Globus pallidus (tissue), 1 donor: ENCODE results near the gene CXCR3.
"Not testable (repeated sequence)": the region's sequence is repeated elsewhere in the genome, so short reads cannot be mapped to it uniquely, and the experiment has no call there.

Experiments used
- DNase-seq: peaks from one replicate; pipeline ENCODE4 v3.0.0-alpha.2; 2015; ENCODE audit warnings: low spot score

Gene CXCR3

DNA sequence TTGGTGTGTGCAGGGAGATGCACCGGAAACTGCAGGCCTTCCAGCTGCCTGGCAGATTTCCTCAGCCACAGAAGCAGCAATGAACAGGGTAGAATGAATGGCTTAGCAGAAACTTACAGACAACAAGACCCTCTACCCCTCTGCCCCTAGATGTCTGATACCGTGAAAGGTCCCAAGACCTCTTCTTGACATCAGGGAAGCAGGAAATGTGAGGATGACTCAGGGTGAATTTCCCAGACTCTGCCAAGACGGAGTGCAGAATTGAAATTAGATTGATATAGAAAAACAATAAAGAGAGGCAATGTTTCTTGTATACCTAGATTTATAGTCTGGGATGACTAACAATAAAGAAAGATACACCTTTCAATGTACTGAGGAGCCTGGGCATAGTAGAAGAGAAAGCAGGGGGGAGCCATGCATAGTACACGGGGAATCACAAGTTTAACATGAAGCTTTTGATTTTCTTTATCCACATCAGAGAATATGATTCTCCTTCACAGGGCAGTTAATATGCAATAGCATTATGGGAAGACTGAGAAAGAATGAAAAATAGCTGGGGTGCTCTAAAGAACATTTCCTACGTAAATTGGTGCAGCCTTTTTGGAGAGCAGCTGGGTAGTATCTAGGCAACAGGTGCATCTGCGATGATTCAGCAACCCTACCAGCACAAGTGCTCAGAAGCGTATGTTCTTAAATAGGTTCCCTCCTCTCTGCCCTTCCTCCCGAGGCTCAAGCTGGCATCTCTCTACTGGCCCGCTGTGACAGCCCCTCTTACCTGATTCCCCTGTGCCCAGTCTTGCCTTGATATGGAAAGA, 18.3 kb upstream of the CXCR3 start:
- no peak for DNase-seq

DNA sequence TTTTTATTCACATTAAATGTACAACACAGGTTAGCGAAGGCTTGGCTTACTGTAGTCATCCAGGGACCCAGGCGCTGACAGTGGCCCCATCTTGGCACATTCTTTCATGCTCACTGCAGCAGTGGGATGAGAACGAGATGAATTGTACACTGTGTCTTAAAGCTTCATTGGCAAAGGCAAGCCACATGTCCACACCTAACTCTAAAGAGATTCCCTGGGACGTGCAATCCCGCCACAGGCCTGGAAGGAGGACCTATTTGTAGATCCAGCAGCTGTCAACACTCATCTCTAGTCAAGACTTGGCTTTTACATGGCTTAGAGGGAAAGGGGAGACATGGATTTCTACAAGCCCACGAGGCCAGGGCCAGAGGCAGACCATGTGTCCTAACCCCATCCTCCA, 16.1 kb upstream of the CXCR3 start:
- no peak for DNase-seq

DNA sequence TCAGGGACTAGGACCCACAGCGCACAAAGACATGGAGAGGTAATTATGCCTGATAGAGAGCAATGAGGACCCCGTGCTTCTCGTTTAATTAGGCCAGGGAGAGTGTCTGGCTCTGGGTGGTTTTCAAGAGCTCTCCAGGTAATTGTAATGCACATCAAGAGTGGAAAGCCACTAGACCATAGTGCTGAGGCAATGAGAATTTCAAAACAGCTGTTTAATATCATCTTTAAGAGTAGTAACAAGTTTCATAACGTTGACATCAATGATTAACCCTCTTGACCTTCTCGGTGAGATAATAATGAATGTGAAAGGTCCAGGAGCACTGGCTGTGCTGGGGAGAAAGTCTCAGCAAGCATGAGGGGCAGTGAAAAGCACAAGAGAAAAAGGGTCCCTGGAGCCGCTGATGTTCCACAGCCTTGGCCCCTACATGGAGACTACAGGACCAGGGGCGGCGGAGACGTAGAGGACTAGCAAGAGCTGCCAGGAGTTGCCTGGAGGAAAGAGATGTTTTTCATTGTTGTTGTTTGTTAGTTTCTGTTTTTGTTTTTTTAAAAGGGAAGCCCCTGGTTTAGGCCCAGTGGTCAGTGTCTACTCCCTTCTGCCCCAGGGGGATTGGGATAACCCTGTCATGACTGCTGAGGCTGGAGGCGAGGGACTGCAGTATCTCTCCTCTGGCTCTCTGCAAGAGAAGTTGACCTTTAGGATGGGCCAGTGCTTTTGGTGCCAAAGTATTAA, 14.8 kb upstream of the CXCR3 start:
- DNase-seq = no peak

DNA sequence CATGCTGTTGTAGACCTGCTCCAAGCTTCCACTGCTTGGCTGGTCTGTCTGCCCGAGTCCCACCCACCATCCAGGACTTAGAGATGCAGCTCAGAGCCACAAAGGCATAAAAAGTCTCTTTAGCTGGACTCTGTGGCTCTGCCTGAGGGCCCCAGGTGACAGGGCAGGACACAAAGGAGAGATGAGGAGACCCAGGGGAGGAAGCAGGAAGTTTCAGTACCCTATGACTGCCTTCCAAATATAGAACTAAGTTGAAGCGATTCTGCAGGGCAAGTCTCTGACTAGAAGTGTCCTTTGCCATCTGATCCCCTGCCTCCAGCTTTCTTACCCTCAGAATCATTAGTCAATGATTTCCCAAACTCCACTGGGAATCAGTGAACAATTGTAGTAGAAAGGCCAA, 11.2 kb upstream of the CXCR3 start:
- peak; percentile 7 for DNase-seq

GRCh38 chrX:71627588-71628404, 9.5 kb upstream of the CXCR3 start:
- DNase-seq = no peak

DNA sequence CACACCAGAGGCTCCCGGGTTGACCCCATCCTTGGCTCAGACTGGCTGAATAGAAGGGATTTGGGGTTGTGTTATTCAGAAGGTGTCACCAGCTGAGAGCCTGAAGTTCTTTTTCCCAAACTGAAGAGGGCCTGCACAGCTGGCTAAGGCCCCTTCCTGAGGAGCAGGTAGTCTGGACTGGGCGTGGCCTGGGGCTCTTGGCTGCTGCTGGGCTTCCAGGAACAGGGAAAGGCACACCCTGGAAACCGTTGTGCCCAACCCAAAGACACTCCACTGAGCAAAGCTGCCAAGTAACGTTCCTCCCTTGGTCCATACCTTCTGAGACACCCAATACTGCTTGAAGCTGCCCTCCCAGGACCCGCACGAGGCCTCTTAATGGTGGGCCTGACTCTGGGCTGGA, 8.3 kb upstream of the CXCR3 start:
- DNase-seq = no peak

- DNase-seq = no peak
Observed at GRCh38 chrX:71625471-71625870, 7.2 kb upstream of the CXCR3 start.

DNA sequence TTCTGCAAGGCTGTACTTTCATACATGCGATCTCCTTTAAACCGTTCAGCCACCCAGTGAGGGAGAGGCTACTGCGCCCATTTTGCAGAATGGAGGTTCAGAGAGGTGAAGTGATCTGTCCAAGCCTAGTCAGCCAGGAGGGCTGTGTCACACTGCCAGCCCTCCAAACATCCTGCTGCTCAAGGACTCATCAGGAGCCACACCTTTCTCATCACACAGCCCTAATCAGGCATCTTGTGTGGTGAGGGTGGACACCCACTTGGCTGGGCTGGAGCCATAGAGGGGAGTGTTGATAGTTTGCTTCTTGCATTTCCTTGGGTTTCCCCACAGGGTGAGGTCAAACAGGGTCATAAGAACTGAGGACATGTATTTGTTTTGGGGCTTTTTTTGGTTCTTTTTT, 5.4 kb upstream of the CXCR3 start:
- no peak for DNase-seq

- peak; percentile 43 for DNase-seq
Observed at GRCh38 chrX:71622576-71623450, 4.5 kb upstream of the CXCR3 start.

GRCh38 chrX:71622032-71622575, 3.8 kb upstream of the CXCR3 start:
- DNase-seq = no peak

DNA sequence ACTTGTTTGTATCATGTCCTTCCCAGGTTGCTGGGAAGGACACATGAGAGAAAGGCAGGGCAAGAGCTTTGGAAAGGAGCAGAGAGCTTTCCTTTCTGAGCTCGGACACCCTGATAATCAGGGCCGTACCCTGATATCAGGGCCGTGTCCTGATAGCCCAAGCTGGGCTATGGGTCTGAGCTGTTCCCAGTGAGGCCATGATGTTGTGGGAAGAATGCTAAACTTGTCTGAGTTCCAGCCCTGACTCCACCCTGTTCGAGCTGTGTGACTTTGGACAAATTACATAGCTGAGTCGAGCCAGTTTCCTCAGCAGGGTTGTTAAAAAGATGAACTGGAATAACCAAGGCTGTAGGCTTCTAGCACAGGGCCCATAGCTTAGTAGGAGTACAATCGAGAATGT, 3.3 kb upstream of the CXCR3 start:
- no peak for DNase-seq

DNA sequence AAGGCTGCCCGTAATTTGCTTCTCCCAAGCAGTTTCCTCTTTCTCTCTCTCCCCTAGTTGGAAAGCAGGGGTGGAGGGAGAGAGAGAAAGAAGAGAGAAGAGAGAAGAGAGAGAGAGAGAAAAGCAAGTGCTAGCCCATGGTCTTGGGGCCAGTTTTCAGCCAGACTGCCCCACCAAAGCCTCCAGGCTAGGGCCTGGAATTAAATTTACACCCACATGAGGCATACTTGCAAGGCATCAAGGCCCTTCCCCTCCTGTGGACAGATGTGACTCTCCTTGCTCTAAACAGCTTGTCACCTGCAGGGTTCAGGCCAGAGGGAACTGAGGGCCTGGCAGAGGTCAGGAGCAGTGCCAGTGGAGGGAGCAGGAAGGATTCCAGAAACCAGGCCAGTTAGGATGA, 1.7 kb upstream of the CXCR3 start:
- DNase-seq = no peak

DNA sequence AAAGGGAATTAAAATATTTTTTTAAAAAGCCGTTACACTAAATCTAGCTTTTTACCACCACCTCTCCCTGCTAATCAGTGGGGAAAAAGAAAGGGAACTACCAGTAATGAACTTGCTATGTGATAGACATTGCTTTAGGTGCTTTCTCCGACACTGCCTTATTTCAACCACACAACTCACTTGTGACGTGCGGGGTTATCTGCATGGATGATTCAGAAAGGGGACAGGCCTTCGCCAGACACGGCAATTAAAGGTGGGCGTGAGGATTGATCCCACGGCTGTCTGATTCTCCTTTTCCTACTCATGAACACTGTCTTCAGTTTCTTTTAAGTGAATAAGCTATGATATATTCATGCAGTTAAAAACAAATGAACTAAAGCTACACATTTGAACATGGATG, 882 bp upstream of the CXCR3 start:
- DNase-seq = no peak

GRCh38 chrX:71618787-71619186, 476 bp upstream of the CXCR3 start:
- no peak for DNase-seq

GRCh38 chrX:71617742-71618141, 569 bp downstream of the CXCR3 start:
- DNase-seq = no peak

DNA sequence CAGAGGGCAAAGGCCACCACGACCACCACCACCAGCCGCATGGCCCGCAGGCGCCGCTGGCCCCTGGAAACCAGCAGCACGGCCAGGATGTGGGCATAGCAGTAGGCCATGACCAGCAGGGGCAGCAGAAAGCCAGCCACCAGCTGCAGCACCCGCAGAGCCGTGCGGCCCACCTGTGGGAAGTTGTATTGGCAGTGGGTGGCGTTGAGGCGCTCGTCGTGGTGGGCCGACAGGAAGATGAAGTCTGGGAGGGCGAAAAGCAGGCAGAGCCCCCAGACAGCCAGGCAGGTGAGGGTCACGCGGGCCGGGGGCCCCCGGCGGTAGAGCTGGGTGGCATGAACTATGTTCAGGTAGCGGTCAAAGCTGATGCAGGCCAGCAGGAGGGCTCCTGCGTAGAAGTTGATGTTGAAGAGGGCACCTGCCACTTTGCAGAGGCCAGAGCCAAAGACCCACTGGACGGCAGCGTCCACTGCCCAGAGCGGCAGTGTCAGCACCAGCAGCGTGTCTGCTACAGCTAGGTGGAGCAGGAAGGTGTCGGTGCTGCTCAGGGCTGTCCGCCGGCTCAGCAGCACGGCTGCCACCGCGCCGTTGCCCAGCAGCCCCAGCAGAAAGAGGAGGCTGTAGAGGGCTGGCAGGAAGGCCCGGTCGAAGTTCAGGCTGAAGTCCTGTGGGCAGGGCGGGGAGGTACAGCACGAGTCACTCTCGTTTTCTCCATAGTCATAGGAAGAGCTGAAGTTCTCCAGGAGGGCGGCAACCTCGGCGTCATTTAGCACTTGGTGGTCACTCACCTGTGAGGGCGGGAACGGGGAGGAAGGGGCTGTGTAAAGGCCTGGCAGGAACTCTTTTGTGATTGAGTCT, 1.4 kb downstream of the CXCR3 start:
- no peak for DNase-seq

DNA sequence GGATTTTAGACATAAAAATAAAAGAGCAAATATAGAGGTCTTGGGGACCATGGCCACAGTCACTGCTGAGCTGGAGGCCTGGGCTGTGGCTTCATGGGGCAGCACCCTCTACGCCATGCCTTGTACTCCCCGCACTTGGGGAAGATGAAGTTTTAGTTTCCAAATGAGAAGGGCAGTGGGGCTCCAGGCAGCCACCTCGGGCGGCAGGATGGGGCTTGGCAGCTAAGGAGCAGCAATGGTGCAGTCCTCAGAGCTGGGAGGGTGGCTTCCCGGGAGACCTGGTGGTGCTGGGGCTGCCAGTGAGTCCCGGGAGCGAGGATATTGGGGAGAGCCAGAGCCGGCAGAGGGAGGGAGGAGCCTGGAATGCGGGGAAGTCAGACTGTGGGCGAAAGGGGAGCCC, 2.4 kb downstream of the CXCR3 start:
- no peak for DNase-seq

DNA sequence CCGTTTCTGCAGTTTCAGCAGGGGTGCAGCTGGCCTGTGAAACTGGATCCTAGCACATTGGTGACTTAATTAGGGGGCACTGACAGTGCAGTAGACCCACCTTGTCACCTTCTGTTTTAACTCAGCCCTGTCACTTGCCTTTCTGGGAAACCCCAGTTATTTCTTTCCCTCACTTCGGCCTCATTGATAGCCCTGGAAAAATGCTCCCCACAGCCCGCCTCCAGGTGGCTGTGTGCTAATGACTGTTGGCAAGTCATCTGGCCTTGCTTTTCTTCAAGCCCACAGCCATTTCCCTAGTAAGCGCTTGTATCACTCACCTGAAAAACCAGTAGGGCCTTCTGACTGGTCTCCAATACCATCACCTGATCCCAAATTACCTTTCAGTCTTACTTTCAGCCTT, 3.3 kb downstream of the CXCR3 start:
- DNase-seq = no peak

DNA sequence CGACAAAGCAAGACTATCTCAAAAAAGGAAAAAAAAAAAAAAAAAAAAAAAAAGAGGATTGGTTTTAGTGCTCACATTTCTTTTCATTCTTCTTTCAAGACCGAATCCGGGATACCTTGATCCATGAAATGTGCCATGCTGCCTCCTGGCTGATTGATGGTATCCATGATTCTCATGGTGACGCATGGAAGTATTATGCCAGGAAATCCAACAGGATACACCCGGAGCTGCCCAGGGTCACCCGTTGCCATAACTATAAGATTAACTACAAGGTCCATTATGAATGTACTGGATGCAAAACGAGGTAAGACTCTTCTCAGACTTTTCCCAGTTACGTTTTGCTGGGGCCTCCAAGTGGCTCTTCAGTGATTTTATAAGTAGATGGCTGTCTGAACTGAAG, 6.1 kb downstream of the CXCR3 start:
- DNase-seq = no peak

DNA sequence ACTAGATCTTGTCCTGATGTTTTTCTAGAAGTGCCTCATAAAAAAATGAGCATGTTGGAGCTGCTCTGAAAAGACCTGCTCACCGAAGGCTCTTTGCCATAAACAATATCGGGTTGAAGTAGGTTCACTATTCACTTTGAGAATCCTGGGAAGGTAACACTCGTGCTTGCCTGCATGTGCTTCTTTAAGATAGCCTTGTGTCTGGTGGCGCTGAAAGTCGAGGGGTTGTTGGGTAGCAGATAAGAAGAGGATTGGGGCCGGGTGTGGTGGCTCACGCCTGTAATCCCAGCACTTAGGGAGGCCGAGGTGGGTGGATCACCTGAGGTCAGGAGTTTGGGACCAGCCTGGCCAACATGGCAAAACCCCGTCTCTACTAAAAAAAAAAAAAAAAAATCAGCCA, 6.6 kb downstream of the CXCR3 start:
- DNase-seq = not testable (repeated sequence)
